ENCODE results near the gene KCNB1.

Gene KCNB1

GRCh38 chr20:49381558-49382493 lies 100.6 kb downstream of the KCNB1 start:
- ChIA-PET POLR2A (no interaction called here), CTCF (interaction anchor here (1.1 to 1.8 kb wide), 2 partner anchors 30 to 46 kb away, joined by 3 read pairs; no protein-coding TSS in a partner anchor)
- no peak for TF ChIP-seq CTCF (IDR thresholded peaks at IDR 0.05; ENCODE audit: control extremely low read depth, extremely low read depth, low read depth, missing control alignments)
- DNase-seq (ENCODE audit: extremely low spot score): no peak

- DNase-seq (ENCODE audit: extremely low spot score): no peak
- no peak for TF ChIP-seq CTCF (IDR thresholded peaks at IDR 0.05; ENCODE audit: control extremely low read depth, extremely low read depth, low read depth, missing control alignments)
- POLR2A ChIA-PET: no interaction called here
- CTCF ChIA-PET: interaction anchor here (1.4 to 1.8 kb wide), 2 partner anchors 29 to 31 kb away, joined by 3 to 4 read pairs; no protein-coding TSS in a partner anchor
Observed at GRCh38 chr20:49380337-49380780, 102.1 kb downstream of the KCNB1 start.

GRCh38 chr20:49379338-49379737 lies 103.1 kb downstream of the KCNB1 start:
- TF ChIP-seq CTCF (IDR thresholded peaks at IDR 0.05; ENCODE audit: control extremely low read depth, extremely low read depth, low read depth, missing control alignments): no peak
- POLR2A ChIA-PET: no interaction called here
- DNase-seq (ENCODE audit: extremely low spot score): no peak
- CTCF ChIA-PET: interaction anchor here (1.0 to 1.5 kb wide), 4 partner anchors 10 to 155 kb away, joined by 3 to 4 read pairs (median 4); no protein-coding TSS in a partner anchor

- no peak for DNase-seq (ENCODE audit: extremely low spot score)
- no peak for TF ChIP-seq CTCF (IDR thresholded peaks at IDR 0.05; ENCODE audit: control extremely low read depth, extremely low read depth, low read depth, missing control alignments)
- ChIA-PET CTCF (interaction anchor here (1.0 kb wide), 1 partner anchor 8 kb away, joined by 4 read pairs; no protein-coding TSS in a partner anchor), POLR2A (no interaction called here)
Observed at GRCh38 chr20:49377326-49377725, 105.1 kb downstream of the KCNB1 start.

- ChIA-PET POLR2A (no interaction called here), CTCF (interaction anchor here (1.5 kb wide), 1 partner anchor 10 kb away, joined by 10 read pairs; no protein-coding TSS in a partner anchor)
- DNase-seq (ENCODE audit: extremely low spot score): no peak
- TF ChIP-seq CTCF (IDR thresholded peaks at IDR 0.05; ENCODE audit: control extremely low read depth, extremely low read depth, low read depth, missing control alignments): no peak
Observed at GRCh38 chr20:49375170-49375569, 107.3 kb downstream of the KCNB1 start.

GRCh38 chr20:49372095-49372734 lies 110.3 kb downstream of the KCNB1 start:
- no peak for TF ChIP-seq CTCF (IDR thresholded peaks at IDR 0.05; ENCODE audit: control extremely low read depth, extremely low read depth, low read depth, missing control alignments)
- CTCF ChIA-PET: interaction anchor here (2.3 kb wide), 1 partner anchor 12 kb away, joined by 11 read pairs; no protein-coding TSS in a partner anchor
- POLR2A ChIA-PET: no interaction called here
- DNase-seq (ENCODE audit: extremely low spot score): no peak
